Immature natural killer cell (primary cell): ENCODE data around the gene RAB15. TPM values are rescaled to one million over a fixed set of nuclear protein-coding genes. Genes with fewer than 3 reads are reported as not detected.
A peak's percentile ranks its signal among the peaks of the same experiment; 100 is the strongest.

Experiments used
- DNase-seq, 3 donors: peaks; one replicate each; pipeline ENCODE4 v3.0.0; 2022; ENCODE audit warnings: mixed read lengths in 1 of 3
- H3K27ac Mint-ChIP-seq, 6 donors: one replicate each; pipeline ENCODE4 v1.8.0; 2020; ENCODE audit warnings: mixed read lengths in 6 of 6, mild to moderate bottlenecking in 5 of 6, inconsistent platforms in 4 of 6, moderate library complexity in 3 of 6
- H3K27me3 Mint-ChIP-seq, 3 donors: one replicate each; pipeline ENCODE4 v1.8.0; 2020 to 2021; ENCODE audit warnings: low read depth in 3 of 3, mild to moderate bottlenecking in 3 of 3, mixed read lengths in 3 of 3, moderate library complexity in 3 of 3, inconsistent platforms in 1 of 3
- H3K36me3 Mint-ChIP-seq, 3 donors: one replicate each; pipeline ENCODE4 v1.8.0; 2020; ENCODE audit warnings: mixed read lengths in 3 of 3, inconsistent platforms in 2 of 3, mild to moderate bottlenecking in 2 of 3
- H3K4me1 Mint-ChIP-seq, 2 donors: one replicate each; pipeline ENCODE4 v1.8.0; 2020; ENCODE audit warnings: inconsistent platforms in 2 of 2, mild to moderate bottlenecking in 2 of 2, mixed read lengths in 2 of 2, moderate library complexity in 1 of 2
- H3K4me3 Mint-ChIP-seq, 5 donors: one replicate each; pipeline ENCODE4 v1.8.0; 2020; ENCODE audit warnings: mild to moderate bottlenecking in 5 of 5, mixed read lengths in 5 of 5, inconsistent platforms in 3 of 5, moderate library complexity in 3 of 5
- H3K9me3 Mint-ChIP-seq, 6 donors: one replicate each; pipeline ENCODE4 v1.8.0; 2020; ENCODE audit warnings: mild to moderate bottlenecking in 6 of 6, mixed read lengths in 6 of 6, inconsistent platforms in 4 of 6, moderate library complexity in 3 of 6
- polyA plus RNA-seq, 3 donors: library from polyadenylated mRNA; unstranded; fragments of 300-500 nt; fragmentation: Illumina TruSeq; gene quantifications; one replicate each; pipeline ENCODE4 v1.2.3, GENCODE V29; 2021

Gene RAB15
- polyA plus RNA-seq, 3 donors from 2014 or later, result 0.52 to 1.2 (median 1.1) TPM

DNA sequence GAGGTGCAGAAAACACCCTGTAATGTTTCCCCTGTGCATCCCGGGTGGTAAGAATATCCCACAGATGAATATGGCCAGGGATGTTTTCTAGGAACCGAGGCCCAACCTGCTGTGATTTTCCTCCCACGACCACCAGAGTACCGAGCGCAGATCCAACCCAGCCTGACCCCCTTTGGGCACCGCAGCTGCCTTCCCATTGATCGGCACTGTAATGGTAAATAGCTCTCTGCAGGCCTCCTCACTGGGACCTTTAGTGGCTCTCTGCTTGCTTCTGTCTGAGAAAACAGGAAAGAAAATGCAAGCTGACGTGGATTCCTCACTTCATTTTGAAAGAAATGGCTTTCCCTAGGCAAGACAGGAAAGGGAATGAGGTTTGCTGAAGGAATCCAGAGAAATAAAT, 2.4 kb upstream of the RAB15 start:
- H3K4me3 Mint-ChIP-seq, result peak overlapping the region in 1 of 5 donors; percentile 45

DNA sequence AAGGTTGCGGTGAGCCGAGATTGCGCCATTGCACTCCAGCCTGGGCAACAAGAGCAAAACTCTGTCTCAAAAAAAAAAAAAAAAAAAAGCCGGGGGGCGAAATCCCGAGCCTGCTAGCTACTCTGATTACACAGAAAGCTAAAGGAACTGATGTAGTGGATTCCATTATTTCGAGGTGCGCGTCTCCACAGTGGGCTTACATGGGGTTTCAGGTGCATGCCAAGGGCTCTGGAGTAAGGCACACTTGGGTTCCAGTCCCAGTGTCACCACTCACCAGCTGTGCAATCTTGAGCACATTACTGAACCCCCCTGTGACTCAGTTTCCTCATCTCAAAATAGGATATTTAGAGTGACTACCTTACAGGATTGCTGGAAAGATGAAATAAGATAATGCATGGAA, 1.7 kb upstream of the RAB15 start:
- Mint-ChIP-seq H3K36me3 (no peaks in the 10 kb centered on the region), H3K4me1 (peaks cover 9 to 12% of the 10 kb centered on the region in 2 donors), H3K4me3 (no peak overlapping the region), H3K27ac (no peak overlapping the region), H3K9me3 (no peaks in the 10 kb centered on the region), H3K27me3 (peaks cover 4 to 14% (median 4%) of the 10 kb centered on the region in 3 donors)
- no peak for DNase-seq

More for the DNA sequence above, 2.4 kb upstream of the RAB15 start:
- Mint-ChIP-seq H3K27ac (no peak overlapping the region), H3K27me3 (peaks cover 4 to 17% (median 4%) of the 10 kb centered on the region in 3 donors), H3K36me3 (no peaks in the 10 kb centered on the region), H3K4me1 (peaks cover 9 to 12% of the 10 kb centered on the region in 2 donors), H3K9me3 (no peaks in the 10 kb centered on the region)
- DNase-seq, result no peak

DNA sequence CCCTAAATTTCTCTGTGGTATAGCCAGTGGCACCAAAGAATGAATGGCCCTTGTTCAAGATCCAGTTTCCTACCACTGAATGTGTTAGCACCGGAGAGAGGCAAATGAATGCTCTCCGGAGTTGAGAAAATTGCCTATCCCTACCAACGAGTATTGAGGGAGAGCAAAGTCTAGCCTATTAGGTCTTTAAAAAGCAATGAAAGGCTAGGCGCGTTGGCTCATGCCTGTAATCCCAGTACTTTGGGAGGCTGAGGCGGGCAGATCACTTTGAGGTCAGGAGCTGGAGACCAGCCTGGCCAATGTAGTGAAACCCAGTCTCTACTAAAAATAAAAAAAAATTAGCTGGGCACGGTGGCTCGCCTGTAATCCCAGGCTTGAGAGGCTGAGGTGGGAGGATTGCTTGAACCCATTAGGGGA, 898 bp upstream of the RAB15 start:
- Mint-ChIP-seq H3K4me1 (peaks cover 9 to 12% of the 10 kb centered on the region in 2 donors), H3K27ac (peak overlapping the region in 1 of 6 donors; percentile 45), H3K36me3 (no peaks in the 10 kb centered on the region), H3K27me3 (peaks cover 2 to 14% (median 4%) of the 10 kb centered on the region in 3 donors), H3K4me3 (peak overlapping the region; percentile 79 to 86 (median 83)), H3K9me3 (no peaks in the 10 kb centered on the region)
- no peak for DNase-seq

DNA sequence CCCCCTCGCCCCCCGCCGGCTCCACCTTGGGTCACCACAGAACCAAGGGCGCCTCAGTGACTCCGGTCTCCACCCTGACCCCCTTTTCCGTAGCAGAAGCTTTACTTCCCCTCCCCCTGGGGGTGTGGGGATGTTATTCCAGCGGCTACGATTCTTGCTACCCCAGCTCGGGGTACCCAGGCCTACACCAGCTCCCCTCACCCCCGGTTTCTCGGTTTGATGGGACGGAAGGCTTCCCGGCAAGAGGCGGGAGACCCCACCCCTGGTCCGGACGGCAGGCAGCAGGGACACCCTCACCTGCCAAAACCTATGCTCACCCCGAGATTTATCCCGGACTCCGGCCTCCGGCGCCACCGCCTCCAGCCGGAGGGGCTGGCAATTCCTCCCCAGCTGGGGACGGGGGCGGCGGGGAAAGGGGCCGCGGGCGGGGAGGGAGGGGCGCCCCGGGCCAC, 619 bp downstream of the RAB15 start:
- Mint-ChIP-seq H3K4me1 (peaks cover 9 to 12% of the 10 kb centered on the region in 2 donors), H3K27me3 (peaks cover 2 to 12% (median 4%) of the 10 kb centered on the region in 3 donors), H3K9me3 (no peaks in the 10 kb centered on the region), H3K36me3 (no peaks in the 10 kb centered on the region), H3K27ac (peak overlapping the region in 1 of 6 donors; percentile 83), H3K4me3 (peak overlapping the region; percentile 60 to 83 (median 78))
- DNase-seq, result no peak

DNA sequence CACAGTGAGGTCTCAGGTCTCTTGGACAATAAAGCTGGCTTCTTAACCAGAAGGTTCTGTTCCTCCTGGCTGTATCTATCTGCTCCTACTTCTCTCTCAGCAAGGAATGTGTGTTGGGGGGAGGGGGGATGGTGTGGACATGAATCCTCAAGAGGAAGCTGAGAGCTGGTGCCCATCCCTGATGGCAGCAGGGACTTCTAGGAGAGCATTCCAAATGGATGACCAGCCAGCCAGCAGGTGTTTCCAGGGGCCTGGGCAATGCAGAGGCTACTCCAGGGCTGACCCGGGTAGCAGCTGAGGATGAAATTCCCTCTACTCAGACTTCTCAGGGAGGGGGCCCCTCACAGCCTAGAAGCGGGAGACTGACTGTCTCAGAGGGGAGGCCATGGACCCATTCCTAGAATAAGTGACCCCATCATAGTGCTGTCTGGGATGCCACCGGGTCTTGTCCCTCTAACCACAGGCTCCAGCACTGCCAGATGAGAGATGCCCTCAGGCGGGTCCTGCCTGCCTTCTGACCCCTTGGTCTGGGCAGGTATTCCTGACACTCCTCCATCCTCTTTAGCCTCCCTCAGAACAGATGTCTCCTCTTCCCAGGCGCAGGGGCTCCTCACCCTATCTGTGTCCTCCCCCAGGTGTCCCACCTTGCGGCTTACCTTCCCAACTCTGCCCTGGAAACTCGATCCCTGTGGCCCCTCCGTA, 1.2 kb downstream of the RAB15 start:
- H3K4me3 Mint-ChIP-seq, result peak overlapping the region; percentile 60 to 83 (median 78)
- DNase-seq, result no peak
- H3K27me3 Mint-ChIP-seq, result peaks cover 2 to 13% (median 4%) of the 10 kb centered on the region in 3 donors
- no peaks in the 10 kb centered on the region for H3K9me3 Mint-ChIP-seq
- peak overlapping the region in 1 of 6 donors; percentile 83 for H3K27ac Mint-ChIP-seq
- peaks cover 9 to 12% of the 10 kb centered on the region in 2 donors for H3K4me1 Mint-ChIP-seq
- H3K36me3 Mint-ChIP-seq, result no peaks in the 10 kb centered on the region

DNA sequence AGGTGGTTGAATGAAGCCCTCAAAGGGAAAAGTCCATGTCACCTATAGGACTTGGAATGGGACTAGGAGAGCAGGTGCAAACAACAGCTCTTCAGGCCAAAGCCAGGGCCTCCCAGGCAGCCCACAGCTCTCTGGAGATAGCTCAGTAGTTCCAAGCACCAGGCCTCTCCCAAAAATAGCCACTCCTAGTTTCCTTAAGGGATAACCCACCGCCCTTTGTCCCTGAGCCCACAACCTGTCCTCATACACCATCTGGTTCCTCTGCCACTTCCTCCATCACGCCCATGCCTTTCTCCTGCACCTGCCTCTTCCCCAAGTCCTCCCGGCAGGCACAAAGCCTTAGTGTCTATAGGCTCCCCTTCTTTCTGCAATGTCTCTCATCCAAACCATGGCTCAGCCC, 2.1 kb downstream of the RAB15 start:
- no peak for DNase-seq
- no peaks in the 10 kb centered on the region for H3K36me3 Mint-ChIP-seq
- H3K27ac Mint-ChIP-seq, result no peak overlapping the region
- H3K27me3 Mint-ChIP-seq, result peaks cover 2 to 13% (median 4%) of the 10 kb centered on the region in 3 donors
- H3K4me1 Mint-ChIP-seq, result peaks cover 9 to 12% of the 10 kb centered on the region in 2 donors
- no peaks in the 10 kb centered on the region for H3K9me3 Mint-ChIP-seq
- peak overlapping the region in 1 of 5 donors; percentile 63 for H3K4me3 Mint-ChIP-seq

DNA sequence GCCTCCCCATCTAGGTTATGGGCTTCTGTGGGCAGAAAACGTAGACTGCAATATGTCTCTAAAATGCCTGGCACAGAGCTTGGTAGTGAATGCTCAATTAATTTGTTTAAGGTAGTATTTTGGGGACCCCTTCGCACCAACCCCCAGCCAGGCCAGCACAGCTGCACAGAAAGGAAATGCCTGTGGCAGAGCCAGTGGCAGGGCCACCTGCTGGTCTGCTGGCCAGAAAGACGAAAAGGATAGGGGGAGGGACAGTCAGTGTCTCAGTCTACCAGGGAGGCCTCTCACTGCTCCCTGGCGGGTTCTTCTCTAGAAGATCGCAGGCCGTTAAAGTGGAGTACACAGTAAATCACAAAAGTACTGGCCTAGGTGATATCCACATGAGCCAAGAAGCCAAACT, 3.5 kb downstream of the RAB15 start:
- H3K4me3 Mint-ChIP-seq, result no peak overlapping the region
- DNase-seq, result no peak
- peaks cover 9 to 12% of the 10 kb centered on the region in 2 donors for H3K4me1 Mint-ChIP-seq
- H3K36me3 Mint-ChIP-seq, result no peaks in the 10 kb centered on the region
- peaks cover 2 to 11% (median 4%) of the 10 kb centered on the region in 3 donors for H3K27me3 Mint-ChIP-seq
- H3K9me3 Mint-ChIP-seq, result no peaks in the 10 kb centered on the region
- H3K27ac Mint-ChIP-seq, result peak overlapping the region in 1 of 6 donors; percentile 21

DNA sequence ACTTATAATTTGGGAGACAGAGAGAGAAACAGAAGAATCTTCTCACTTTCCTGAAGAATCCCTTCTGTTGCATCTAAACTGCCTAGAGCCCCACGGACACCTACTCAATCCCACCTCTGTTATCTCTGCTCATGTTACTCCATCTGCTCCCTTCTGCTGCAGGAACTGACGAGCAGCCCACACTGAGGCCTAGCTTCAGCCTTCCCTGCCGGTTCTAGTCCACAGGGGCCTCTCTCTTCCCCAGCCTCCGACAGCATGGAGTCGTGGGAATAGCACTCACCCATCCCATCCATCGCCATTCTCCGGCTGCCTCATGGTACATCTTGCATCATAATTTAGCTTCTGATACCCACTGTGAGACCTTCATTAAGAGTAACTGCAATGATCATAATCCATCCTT, 4.0 kb downstream of the RAB15 start:
- Mint-ChIP-seq H3K4me1 (peaks cover 9 to 12% of the 10 kb centered on the region in 2 donors), H3K9me3 (no peaks in the 10 kb centered on the region), H3K4me3 (no peak overlapping the region), H3K36me3 (no peaks in the 10 kb centered on the region), H3K27me3 (peaks cover 2 to 8% (median 4%) of the 10 kb centered on the region in 3 donors), H3K27ac (peak overlapping the region in 1 of 6 donors; percentile 21)
- no peak for DNase-seq

DNA sequence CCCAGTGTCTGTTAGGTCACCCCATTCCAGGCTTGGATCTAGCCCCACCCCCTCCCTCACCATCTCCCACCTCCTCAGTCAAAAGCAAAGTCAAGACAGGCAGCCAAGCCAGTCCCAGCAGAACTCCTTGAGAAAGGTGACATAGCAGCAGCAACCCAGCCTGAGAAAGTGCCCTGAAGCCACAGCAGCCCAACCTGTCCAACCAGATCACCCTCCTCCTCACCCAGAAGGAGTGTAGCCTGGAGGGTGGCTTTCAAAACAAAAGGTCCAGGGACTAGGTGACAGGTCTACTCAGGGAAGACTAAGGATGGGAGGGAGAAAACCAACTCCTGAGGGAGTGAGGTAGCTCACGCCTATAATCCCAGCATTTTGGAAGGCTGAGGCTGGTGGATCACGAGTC, 5.2 kb downstream of the RAB15 start:
- Mint-ChIP-seq H3K27ac (peak overlapping the region in 1 of 6 donors; percentile 41), H3K4me1 (peaks cover 8 to 12% of the 10 kb centered on the region in 2 donors), H3K9me3 (no peaks in the 10 kb centered on the region), H3K4me3 (no peak overlapping the region), H3K36me3 (no peaks in the 10 kb centered on the region), H3K27me3 (peaks cover 0 to 2% (median 0%) of the 10 kb centered on the region in 3 donors)
- no peak for DNase-seq

DNA sequence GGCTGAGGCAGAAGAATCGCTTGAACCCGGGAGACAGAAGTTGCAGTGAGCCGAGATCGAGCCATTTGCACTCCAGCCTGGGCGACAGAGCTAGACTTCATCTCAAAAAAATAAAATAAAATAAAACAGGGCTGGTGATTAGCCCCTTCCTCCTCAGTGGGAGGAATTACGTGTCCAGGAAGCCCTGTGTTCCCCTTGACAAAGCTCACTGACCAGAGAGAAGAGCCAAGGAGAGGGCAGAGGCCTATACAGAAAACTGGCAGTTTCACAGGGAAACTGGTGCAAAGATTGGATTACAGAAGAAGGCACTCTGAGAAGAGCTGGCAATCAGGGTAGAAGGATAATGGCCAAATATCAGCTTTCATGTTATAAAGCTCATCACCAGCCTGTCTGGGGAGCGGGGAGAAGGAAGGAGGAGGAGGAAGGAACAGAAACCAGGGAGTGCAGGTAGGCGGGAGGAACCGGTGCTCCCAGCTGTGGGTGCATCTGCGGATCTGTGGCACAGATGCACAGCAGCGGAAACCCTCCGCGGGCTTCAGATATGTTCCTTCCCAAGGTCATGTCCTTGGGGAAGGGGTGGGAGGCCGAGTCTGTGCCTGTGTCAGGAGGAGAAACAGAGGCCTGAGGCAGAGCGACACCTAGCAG, 6.7 kb downstream of the RAB15 start:
- H3K27me3 Mint-ChIP-seq, result peaks cover 0 to 2% (median 0%) of the 10 kb centered on the region in 3 donors
- no peak overlapping the region for H3K4me3 Mint-ChIP-seq
- no peaks in the 10 kb centered on the region for H3K36me3 Mint-ChIP-seq
- H3K27ac Mint-ChIP-seq, result no peak overlapping the region
- no peaks in the 10 kb centered on the region for H3K9me3 Mint-ChIP-seq
- H3K4me1 Mint-ChIP-seq, result peaks cover 3 to 7% of the 10 kb centered on the region in 2 donors
- DNase-seq, result no peak

DNA sequence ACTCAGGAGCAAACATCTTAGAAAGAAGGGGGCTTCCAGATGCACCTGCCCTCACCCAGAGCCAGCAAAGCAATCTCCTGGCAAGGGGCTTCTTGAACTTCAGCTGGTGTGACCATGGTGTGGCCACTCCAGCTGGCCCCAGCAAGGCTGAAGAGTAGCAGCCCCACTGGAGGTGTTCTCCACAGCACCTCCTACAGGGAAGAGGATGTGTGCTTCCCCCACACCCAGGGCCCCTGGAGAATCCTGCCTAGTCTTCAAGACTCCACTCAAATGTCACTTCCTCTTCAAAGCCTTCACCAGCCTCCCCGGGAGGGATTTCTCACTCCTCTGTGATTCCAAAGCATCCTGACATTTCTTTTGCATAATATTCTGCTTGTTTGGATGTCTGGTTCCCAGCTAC, 8.5 kb downstream of the RAB15 start:
- H3K4me1 Mint-ChIP-seq, result peaks cover 4 to 6% of the 10 kb centered on the region in 2 donors
- H3K9me3 Mint-ChIP-seq, result no peaks in the 10 kb centered on the region
- H3K27me3 Mint-ChIP-seq, result peaks cover 0 to 2% (median 0%) of the 10 kb centered on the region in 3 donors
- no peak overlapping the region for H3K4me3 Mint-ChIP-seq
- H3K36me3 Mint-ChIP-seq, result no peaks in the 10 kb centered on the region
- DNase-seq, result no peak
- peak overlapping the region in 1 of 6 donors; percentile 74 for H3K27ac Mint-ChIP-seq

DNA sequence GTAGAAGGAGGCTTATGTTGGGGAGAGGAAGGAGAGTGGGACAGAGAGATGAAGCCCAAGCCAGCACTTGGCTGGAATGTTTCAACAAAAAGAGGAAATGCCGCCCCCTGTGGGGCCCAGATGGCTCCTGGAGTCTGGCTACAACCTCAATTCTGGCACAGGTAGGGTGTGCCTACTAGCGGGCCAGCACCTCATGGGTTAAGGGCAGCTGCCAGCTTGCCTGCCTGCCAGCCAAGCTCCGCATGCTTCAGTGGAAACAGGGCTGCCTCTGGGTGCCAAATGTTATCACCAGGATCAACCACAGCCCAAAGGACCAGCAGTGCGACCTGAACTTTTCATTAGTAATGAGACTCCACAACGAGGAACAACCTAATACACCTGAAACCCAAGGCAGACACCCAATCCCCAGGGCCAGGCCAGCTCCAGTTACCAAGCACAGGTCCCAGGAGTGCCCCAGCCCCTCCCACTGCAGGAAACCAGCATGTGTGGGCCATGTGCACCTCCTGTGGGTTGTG, 11.3 kb downstream of the RAB15 start:
- Mint-ChIP-seq H3K36me3 (peaks cover 0 to under 1% (median under 1%) of the 10 kb centered on the region in 3 donors), H3K27me3 (no peaks in the 10 kb centered on the region), H3K4me1 (peaks cover 4 to 6% of the 10 kb centered on the region in 2 donors), H3K27ac (no peak overlapping the region), H3K9me3 (no peaks in the 10 kb centered on the region), H3K4me3 (no peak overlapping the region)
- no peak for DNase-seq

DNA sequence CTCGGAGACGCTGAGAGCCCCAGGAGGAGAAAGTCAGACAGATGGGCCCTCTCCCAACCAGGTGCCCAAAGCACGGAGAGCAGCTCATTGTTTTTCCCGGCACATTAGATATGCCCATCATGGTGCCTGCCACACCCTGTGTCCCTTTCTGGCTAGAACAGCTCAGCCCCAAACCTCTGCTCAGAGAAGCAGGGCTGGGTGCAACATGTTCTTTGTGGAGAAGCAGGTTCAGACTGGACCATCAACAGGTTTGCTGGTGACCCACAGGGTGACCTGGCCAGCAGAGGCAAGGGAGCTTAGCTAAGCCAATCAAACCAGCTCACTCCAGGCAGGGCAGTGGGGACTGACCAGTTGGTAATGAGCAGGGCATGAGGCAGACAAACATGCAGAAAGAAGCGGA, 13.4 kb downstream of the RAB15 start:
- no peak for DNase-seq
- no peaks in the 10 kb centered on the region for H3K9me3 Mint-ChIP-seq
- no peak overlapping the region for H3K27ac Mint-ChIP-seq
- H3K36me3 Mint-ChIP-seq, result peaks cover 0 to 7% (median 4%) of the 10 kb centered on the region in 3 donors
- peaks cover 4 to 6% of the 10 kb centered on the region in 2 donors for H3K4me1 Mint-ChIP-seq
- no peaks in the 10 kb centered on the region for H3K27me3 Mint-ChIP-seq
- H3K4me3 Mint-ChIP-seq, result no peak overlapping the region

DNA sequence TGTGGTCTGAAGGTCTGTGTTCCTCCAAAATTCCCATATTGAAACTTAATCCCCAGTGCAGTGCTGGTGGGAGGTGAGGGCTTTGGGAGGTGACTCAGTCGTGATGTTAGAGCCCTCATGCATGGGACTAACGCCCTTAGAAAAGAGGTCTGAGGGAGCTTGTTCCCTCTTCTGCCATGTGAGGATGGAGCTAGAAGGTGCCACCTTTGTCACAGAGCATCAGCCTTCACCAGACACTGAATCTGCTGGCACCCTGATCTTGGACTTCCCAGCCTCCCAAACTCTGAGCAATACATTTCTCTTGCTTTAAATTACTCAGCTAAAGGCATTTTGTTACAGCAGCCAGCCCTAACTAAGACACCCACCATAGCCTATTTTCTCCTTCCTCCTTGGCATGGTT, 13.9 kb downstream of the RAB15 start:
- DNase-seq, result no peak
- Mint-ChIP-seq H3K36me3 (peaks cover 0 to 8% (median 4%) of the 10 kb centered on the region in 3 donors), H3K4me1 (peaks cover 4 to 6% of the 10 kb centered on the region in 2 donors), H3K9me3 (no peaks in the 10 kb centered on the region), H3K27me3 (no peaks in the 10 kb centered on the region), H3K4me3 (no peak overlapping the region), H3K27ac (no peak overlapping the region)
